Thyroid gland (tissue), 4 donors: ENCODE data around the gene ANKRD60.

Experiments
- POLR2A ChIP-seq, 2 donors: fragments of 450-650 bp; IDR thresholded peaks; one replicate each; pipeline ENCODE4 v1.6.1; 2017; ENCODE audit warnings: antibody characterized with exemption in 2 of 2, mild to moderate bottlenecking in 2 of 2, moderate library complexity in 1 of 2
- TF ChIP-seq, protein P1 (sequence below), 6 experiments: fragments of 200-600 bp in 3 of 6; fragments of 450-650 bp in 3 of 6; sonication (generic) in 3 of 6; IDR thresholded peaks; one replicate each; pipeline ENCODE4 v1.5.1; 2016 to 2019; ENCODE audit warnings: antibody characterized with exemption in 6 of 6, mild to moderate bottlenecking in 2 of 6, inconsistent platforms in 1 of 6, moderate library complexity in 1 of 6

DNA sequence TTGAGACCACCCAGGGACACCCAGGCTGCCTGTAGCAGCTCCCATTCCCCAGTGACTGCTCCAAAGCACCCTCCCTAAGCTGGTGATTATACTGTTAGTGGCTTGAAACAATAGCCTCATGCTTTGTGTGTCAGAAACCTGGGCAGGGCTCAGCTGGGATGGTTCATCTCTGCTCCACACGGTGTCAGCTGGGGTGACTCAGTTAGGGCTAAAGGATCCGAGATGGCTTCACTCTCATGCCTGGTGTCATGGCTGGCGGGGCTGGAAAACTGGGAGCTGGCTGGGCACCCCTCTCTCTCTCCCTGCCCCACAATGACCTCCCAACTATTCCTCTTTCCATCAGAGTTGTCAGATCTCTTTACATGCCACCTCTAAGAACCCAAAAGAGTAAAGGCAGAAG is 44.4 kb downstream of the ANKRD60 start:
- TF ChIP-seq, protein P1, sequence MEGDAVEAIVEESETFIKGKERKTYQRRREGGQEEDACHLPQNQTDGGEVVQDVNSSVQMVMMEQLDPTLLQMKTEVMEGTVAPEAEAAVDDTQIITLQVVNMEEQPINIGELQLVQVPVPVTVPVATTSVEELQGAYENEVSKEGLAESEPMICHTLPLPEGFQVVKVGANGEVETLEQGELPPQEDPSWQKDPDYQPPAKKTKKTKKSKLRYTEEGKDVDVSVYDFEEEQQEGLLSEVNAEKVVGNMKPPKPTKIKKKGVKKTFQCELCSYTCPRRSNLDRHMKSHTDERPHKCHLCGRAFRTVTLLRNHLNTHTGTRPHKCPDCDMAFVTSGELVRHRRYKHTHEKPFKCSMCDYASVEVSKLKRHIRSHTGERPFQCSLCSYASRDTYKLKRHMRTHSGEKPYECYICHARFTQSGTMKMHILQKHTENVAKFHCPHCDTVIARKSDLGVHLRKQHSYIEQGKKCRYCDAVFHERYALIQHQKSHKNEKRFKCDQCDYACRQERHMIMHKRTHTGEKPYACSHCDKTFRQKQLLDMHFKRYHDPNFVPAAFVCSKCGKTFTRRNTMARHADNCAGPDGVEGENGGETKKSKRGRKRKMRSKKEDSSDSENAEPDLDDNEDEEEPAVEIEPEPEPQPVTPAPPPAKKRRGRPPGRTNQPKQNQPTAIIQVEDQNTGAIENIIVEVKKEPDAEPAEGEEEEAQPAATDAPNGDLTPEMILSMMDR (IDR thresholded peaks at IDR 0.05), result no peak
- TF ChIP-seq POLR2A (IDR thresholded peaks at IDR 0.05), result no peak
